Raji (cell line): ENCODE measurements around the gene HCN2.

ENCODE experiments used
- POLR2A ChIP-seq: IDR thresholded peaks from 2 replicates; pipeline ENCODE4 v1.6.1; 2011; ENCODE audit warnings: low read depth, low read length, control low read depth; ENCODE audit not compliant: insufficient read depth

HCN2 gene

DNA sequence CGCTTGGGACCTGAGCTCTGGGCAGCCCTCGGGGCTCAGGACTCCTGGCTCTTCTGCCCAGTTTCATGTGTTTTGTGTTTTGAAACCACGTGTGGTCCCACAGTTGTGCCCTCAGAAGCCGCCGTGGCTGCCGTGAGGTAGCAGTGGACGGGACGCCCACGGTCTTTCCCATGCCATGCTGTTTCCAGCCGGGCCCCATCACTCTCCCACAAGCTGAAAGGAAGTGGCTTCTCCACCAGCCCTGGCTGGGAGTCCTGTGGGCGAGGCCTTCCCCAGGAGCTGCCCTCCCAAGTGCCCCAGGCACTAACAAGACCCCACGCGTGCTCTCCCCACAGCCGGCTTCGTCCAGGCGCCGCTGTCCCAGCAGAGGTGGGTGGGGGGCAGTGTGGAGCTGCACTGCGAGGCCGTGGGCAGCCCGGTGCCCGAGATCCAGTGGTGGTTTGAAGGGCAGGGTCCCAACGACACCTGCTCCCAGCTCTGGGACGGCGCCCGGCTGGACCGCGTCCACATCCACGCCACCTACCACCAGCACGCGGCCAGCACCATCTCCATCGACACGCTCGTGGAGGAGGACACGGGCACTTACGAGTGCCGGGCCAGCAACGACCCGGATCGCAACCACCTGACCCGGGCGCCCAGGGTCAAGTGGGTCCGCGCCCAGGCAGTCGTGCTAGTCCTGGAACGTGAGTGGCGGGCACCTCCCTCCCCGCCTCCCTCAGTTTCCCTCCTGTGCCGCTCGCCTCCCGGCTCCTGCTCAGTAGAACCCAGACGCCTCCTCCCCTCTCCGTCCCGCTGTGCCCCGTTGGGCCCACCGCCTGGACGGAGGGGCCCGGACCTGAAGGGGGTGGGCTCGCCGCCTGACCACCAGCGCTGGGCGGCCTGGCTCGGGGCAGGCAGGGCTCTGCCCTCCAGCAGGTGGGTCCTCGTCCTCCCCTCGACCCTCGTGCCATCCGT, 12.0 kb upstream of the HCN2 start:
- no peak for TF ChIP-seq POLR2A

DNA sequence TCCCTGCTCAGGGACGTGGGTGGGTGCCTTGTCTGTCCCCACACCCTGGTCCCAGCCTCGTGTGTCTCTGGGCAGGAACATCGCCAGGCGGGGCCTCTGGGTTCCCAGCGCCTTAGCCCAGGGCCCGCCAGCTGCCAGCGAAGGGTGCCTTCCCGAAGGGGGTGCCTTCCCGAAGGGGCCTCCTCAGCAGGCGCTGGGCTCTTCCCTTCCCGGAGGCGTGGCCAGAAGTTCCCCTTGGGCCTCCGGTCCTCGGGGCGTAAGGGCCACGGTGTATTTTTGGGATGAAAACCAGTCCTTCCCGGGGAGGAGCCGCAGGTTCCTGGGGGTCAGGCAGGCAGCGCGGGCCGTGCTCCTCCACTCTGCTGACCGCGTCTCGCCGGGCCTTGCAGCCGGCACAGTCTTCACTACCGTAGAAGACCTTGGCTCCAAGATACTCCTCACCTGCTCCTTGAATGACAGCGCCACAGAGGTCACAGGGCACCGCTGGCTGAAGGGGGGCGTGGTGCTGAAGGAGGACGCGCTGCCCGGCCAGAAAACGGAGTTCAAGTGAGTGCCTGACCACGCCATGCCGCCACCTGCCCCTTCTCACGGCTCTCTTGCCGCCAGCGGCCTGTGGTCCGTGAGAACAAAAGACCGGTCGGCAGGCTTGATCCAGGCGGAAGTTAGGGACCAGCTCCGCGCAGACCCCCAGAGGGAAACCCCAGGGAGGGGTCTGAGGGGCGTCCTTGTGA, 10.4 kb upstream of the HCN2 start:
- no peak for TF ChIP-seq POLR2A

DNA sequence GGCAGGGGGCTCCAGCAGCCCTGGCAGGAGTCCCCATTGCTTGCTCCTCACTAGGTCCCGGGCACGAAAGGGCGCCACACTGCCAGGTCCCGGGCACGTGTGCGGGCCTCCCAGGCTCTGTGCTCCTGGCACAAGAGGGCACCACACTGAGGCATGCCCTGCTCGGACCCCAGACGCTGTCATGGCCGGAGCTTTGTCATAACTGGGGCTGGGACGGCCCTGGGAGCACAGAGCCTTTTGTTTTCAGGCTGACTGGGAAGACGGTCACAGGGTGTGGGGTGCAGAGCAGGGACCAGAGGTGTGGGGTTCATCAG, 9.9 kb upstream of the HCN2 start:
- no peak for TF ChIP-seq POLR2A

- TF ChIP-seq POLR2A: no peak
Measured at GRCh38 chr19:580274-580835, 9.3 kb upstream of the HCN2 start.

GRCh38 chr19:581399-582111, 8.1 kb upstream of the HCN2 start:
- TF ChIP-seq POLR2A: no peak

DNA sequence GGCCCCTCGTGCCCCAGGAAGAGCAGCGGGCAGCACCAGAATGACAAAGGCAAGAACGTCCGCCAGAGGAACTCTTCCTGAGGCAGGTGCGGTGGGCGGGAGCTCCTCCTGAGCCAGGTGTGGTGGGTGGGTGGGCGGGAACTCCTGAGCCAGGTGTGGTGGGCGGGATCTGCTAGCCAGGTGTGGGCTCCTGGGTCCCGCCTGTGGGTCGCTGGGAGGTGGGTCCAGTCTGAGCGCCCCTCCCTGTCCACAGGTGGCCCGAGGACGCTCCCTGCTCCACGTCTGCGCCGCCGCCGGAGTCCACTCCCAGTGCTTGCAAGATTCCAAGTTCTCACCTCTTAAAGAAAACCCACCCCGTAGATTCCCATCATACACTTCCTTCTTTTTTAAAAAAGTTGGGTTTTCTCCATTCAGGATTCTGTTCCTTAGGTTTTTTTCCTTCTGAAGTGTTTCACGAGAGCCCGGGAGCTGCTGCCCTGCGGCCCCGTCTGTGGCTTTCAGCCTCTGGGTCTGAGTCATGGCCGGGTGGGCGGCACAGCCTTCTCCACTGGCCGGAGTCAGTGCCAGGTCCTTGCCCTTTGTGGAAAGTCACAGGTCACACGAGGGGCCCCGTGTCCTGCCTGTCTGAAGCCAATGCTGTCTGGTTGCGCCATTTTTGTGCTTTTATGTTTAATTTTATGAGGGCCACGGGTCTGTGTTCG, 7.0 kb upstream of the HCN2 start:
- no peak for TF ChIP-seq POLR2A

DNA sequence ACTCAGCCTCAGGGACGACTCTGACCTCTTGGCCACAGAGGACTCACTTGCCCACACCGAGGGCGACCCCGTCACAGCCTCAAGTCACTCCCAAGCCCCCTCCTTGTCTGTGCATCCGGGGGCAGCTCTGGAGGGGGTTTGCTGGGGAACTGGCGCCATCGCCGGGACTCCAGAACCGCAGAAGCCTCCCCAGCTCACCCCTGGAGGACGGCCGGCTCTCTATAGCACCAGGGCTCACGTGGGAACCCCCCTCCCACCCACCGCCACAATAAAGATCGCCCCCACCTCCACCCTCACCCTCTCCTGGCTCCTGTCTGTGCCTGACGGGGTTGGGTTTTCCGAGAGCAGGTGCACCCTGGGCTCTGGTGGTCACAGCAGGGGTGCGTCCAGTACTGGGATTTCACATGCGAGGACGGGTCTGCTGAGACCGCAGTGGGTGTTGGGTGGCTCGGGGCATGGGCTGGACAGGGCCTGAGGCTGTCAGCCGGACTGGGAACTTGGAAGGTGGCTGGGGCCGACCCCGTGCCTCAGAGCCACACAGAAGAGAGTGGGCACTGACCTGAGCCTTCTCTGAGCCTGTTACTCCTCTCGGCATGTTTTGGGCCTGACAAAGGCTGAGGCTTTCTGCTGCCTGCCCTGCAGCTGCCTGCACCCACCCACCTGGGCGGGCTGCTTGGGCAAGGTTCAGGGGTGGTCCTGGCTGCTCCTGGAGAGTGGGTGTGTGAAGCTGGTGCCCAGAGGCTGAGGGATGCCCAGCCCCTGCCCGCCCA, 6.3 kb upstream of the HCN2 start:
- no peak for TF ChIP-seq POLR2A

DNA sequence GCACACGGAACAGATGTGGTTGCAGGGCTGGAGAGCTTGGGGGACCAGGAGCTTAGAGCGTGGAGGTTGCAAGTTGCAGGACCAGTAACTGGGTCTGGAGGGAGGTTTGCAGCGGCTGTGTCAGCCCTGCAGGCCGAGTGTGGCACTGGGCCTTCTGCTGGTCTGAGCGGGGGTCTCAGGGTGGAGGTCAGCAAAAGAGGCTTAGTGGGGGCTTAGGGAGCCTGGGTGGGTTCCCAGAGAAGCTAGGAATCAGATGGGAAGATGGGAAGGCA, 5.8 kb upstream of the HCN2 start:
- no peak for TF ChIP-seq POLR2A

DNA sequence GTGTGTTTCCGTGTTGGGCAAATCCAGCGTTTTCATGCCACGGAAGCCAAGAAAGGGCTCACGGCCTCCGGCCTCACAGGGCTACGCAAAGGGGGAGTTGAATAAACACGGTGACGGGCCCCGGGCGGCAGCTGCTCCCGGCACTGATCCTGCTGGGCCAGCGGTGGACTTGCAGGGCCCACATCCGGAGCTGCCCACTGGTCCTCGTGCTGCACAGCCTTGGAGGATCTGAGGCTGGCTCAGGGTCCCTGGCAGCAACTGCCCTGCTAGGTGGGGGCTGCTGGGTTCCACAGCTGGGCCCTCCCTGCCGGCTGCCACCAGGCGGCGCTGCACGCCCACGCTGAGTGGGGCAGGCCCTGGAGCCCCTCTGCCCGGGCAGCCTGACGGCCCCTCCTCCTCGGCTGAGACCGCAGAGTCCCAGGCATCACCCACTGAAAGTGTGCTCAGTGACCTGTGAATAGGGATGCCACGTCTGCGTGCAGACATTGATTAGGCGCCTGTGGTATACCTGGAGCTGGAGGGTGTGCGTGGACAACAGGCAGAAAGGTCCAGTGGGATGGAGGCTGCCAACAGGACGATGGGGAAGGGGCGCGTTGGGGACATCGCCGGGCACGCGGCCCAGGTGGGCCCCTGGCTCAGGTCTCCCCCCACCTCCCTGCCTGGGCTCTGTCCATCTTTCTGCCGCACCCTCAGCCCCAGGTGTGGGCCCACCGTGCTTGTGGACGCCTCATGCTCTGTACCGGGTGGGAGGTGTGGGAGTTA, 5.3 kb upstream of the HCN2 start:
- peak; percentile 17; the same call in 1 of the 2 replicates for TF ChIP-seq POLR2A

DNA sequence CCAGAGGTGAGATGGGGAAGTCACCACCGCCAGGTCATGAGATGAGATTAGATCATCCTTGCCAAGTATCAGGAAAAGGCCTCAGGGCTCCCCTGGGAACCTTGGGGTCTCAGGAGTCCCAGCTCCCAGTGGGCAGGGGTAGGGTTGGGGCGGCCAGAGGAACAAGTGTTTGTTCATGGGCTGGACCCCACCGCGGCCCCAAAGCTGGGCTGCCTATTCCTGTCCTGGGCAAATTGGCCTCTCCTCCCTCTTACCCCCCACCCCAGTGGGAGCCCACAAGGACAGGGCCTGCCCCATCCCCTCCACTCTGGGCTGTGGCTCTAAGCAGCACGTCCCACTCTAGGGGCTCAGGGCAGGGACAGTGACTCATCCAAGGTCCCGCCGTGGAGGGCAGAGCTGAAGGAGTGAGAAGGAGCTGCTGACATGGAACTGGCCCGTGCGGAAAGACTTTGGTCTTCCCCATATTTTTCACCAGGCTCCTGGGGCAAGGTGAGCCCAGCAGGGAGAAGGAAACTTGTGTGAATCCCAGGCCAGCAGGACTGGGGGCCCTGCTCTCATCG, 4.0 kb upstream of the HCN2 start:
- no peak for TF ChIP-seq POLR2A

- no peak for TF ChIP-seq POLR2A
Measured at GRCh38 chr19:588093-588740, 1.5 kb upstream of the HCN2 start.

DNA sequence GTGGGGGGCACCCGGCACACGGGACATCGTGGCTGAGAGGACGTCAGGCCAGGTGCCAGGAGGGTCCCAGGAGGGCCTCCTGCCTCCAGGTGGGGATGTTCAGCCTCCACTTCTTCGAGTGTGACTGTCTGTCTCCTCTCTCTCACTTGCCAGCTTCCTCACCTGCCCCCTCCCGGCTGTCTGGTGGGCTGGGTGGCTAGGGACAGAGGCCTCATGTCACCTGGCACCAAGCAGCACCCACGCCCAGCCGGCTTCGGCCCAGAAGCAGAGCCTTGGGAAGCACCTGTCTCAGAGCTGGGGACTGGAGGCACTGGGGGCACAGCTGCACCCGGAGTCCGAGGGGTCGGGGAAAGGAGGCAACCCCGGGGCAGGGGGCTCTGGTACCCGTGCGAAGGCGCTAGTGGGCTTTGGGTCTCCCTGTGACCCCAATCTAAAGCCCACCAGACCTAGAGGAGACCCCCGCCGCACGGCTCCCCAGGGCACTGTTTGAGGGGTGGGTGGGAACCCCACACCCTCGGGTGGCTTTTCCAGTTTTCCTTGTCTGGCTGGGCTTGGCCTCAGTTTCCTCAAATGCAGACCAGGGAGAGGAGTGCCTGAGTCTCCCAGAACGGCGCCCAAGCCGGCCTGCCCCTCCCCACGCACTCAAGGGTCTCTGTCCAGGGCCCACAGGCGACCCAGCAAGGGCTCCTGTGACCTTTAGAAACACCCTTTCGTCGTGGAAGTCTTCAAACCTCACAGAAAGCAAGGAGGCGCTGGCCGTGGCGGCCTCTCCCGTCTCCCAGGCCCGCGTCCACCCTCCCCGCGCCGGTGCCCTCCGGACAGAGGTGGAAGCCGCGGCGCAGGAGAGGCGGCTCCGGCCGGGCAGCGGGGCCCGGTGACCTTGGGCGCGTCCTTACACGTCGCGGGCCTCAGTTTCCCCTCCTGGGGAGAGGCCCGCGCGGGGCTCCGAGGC, 664 bp upstream of the HCN2 start:
- TF ChIP-seq POLR2A: no peak

DNA sequence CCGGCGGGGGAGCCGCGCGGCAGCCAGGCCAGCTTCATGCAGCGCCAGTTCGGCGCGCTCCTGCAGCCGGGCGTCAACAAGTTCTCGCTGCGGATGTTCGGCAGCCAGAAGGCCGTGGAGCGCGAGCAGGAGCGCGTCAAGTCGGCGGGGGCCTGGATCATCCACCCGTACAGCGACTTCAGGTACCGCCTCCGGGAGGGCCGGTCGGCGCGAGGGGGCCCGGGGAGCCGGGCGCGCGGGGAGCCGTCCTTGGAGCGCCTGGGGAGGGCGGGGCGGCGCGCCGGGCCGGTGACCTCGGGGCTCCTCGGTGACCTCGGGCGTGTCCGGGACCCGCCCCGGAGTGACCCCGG, 690 bp downstream of the HCN2 start:
- no peak for TF ChIP-seq POLR2A
